ENCODE measurements around the gene WDR90.

WDR90 gene

DNA sequence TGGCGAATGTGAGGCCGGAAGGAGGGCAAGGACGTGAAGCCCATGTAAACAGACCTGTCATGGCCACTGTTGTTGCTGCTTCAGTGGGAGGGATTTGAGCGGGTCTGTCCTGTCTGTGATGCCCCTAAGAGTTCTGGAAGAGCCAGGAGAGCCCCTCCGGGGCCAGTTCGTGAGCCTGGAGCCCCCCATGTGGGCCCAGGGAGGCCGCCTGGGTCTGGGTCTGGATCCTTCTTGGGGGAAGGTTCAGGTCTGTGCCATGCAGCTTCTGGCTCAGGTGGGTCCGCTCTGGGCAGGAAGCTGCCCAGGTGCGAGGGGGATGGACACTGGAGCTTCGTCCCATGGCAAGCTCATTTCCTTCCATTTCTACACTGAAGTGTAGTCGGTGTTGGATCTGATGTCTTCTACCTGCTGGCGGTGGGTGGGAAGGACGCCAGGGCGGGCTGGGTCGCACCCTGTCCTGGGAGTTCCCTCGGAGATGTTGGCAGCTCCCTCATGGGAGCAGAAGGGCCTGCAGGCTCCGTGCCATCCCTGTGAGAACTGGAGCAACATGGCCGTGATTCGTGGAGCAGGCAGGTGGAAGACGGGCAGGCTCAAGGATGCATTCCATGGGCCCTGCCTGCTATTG, 29.6 kb upstream of the WDR90 start:
- Histone ChIP-seq H3K9me3 (no peaks in the 10 kb centered on the region), H3K4me3 (ENCODE audit: low read depth, low read length) (no peak overlapping the region), H3K4me1 (peaks cover 18% of the 10 kb centered on the region), H3K36me3 (no peaks in the 10 kb centered on the region), H3K27me3 (peaks cover 4% of the 10 kb centered on the region; the same call in 1 of the 2 replicates)
- no peak for DNase-seq
- TF ChIP-seq, protein P1, sequence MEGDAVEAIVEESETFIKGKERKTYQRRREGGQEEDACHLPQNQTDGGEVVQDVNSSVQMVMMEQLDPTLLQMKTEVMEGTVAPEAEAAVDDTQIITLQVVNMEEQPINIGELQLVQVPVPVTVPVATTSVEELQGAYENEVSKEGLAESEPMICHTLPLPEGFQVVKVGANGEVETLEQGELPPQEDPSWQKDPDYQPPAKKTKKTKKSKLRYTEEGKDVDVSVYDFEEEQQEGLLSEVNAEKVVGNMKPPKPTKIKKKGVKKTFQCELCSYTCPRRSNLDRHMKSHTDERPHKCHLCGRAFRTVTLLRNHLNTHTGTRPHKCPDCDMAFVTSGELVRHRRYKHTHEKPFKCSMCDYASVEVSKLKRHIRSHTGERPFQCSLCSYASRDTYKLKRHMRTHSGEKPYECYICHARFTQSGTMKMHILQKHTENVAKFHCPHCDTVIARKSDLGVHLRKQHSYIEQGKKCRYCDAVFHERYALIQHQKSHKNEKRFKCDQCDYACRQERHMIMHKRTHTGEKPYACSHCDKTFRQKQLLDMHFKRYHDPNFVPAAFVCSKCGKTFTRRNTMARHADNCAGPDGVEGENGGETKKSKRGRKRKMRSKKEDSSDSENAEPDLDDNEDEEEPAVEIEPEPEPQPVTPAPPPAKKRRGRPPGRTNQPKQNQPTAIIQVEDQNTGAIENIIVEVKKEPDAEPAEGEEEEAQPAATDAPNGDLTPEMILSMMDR (IDR thresholded peaks at IDR 0.05; ENCODE audit: low read depth, low read length), result no peak

GRCh38 chr16:620700-621525, 28.3 kb upstream of the WDR90 start:
- DNase-seq, result no peak

DNA sequence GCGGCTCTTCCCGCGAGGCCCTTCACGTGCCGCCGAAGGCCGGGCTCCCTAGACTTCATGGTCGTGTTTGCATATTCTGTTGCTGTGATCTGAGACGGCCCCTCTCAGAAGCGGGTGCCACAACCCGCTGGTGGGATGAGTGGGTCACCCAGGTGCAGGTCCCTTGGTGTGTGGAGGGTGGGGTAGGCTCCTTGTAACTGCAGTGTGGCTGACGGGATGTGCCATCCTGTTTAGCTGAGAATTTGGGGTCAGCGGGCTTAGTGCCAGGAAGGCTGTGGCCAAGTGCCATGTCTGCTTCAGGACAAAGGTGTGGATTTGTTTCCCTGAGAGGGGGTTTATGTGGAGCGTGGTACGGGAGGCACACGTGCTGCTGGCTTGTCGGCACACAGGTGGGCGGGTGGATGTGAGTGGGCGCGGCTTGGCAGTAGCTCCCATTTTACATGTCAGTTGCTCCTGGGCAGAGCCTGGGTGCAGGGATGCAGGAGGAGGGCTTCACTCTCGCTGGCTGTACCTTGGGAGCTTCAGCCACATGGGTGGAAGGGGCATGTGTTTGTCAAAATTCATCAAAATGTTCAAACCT, 27.5 kb upstream of the WDR90 start:
- DNase-seq, result no peak
- no peaks in the 10 kb centered on the region for H3K9me3 ChIP-seq
- TF ChIP-seq, protein P1 (IDR thresholded peaks at IDR 0.05; ENCODE audit: low read depth, low read length), result no peak
- no peak overlapping the region for H3K4me3 ChIP-seq (ENCODE audit: low read depth, low read length)
- peaks cover 25% of the 10 kb centered on the region for H3K4me1 ChIP-seq
- no peaks in the 10 kb centered on the region for H3K36me3 ChIP-seq
- H3K27me3 ChIP-seq, result peaks cover 4% of the 10 kb centered on the region; the same call in 1 of the 2 replicates

More at GRCh38 chr16:620700-621525, 28.3 kb upstream of the WDR90 start:
- Histone ChIP-seq H3K4me1 (peaks cover 25% of the 10 kb centered on the region), H3K36me3 (no peaks in the 10 kb centered on the region), H3K4me3 (ENCODE audit: low read depth, low read length) (no peak overlapping the region), H3K27me3 (peaks cover 4% of the 10 kb centered on the region; the same call in 1 of the 2 replicates), H3K9me3 (no peaks in the 10 kb centered on the region)
- TF ChIP-seq, protein P1 (IDR thresholded peaks at IDR 0.05; ENCODE audit: low read depth, low read length), result no peak

GRCh38 chr16:622920-623280, 26.3 kb upstream of the WDR90 start:
- H3K36me3 ChIP-seq, result no peaks in the 10 kb centered on the region; the same call in 1 of the 2 replicates
- TF ChIP-seq, protein P1 (IDR thresholded peaks at IDR 0.05; ENCODE audit: low read depth, low read length), result no peak
- no peak overlapping the region for H3K4me3 ChIP-seq (ENCODE audit: low read depth, low read length)
- no peak for DNase-seq
- H3K27me3 ChIP-seq, result peaks cover 4% of the 10 kb centered on the region; the same call in 1 of the 2 replicates
- peaks cover 25% of the 10 kb centered on the region for H3K4me1 ChIP-seq
- H3K9me3 ChIP-seq, result no peaks in the 10 kb centered on the region

- TF ChIP-seq, protein P1 (IDR thresholded peaks at IDR 0.05; ENCODE audit: low read depth, low read length), result no peak
- H3K27me3 ChIP-seq, result peaks cover 4% of the 10 kb centered on the region; the same call in 1 of the 2 replicates
- H3K4me3 ChIP-seq (ENCODE audit: low read depth, low read length), result no peak overlapping the region
- H3K9me3 ChIP-seq, result no peaks in the 10 kb centered on the region
- peaks cover 30% of the 10 kb centered on the region for H3K4me1 ChIP-seq
- no peaks in the 10 kb centered on the region; the same call in 1 of the 2 replicates for H3K36me3 ChIP-seq
- DNase-seq, result peak; percentile 18
These were observed 24.6 kb upstream of the WDR90 start for GRCh38 chr16:624526-625070.
